Epithelial cell of proximal tubule (primary cell): ENCODE data around the gene GSE1. TPM values are rescaled to one million over a fixed set of nuclear protein-coding genes. Genes with fewer than 3 reads are reported as not detected.

Experiments used
- DNase-seq: peaks from one replicate; pipeline ENCODE4 v3.0.0-alpha.2; 2011; ENCODE audit warnings: low read depth
- H3K4me3 ChIP-seq: 2 replicates; pipeline ENCODE4 v1.5.1; 2011; ENCODE audit warnings: low read depth, mild to moderate bottlenecking, low read length
- total RNA-seq: library from RNA; depleted of rRNA; stranded (reverse); fragments of >200 nt; gene quantifications from 2 replicates; pipeline ENCODE4 v1.2.3, GENCODE V29; 2015
- TF ChIP-seq, protein P1 (sequence below): conservative IDR thresholded peaks from 2 replicates; pipeline ENCODE4 v1.5.1; 2012; ENCODE audit warnings: low read depth, mild to moderate bottlenecking, low read length

The GSE1 gene
- total RNA-seq, 1 donor from 2014 or later: 41.9 TPM

DNA sequence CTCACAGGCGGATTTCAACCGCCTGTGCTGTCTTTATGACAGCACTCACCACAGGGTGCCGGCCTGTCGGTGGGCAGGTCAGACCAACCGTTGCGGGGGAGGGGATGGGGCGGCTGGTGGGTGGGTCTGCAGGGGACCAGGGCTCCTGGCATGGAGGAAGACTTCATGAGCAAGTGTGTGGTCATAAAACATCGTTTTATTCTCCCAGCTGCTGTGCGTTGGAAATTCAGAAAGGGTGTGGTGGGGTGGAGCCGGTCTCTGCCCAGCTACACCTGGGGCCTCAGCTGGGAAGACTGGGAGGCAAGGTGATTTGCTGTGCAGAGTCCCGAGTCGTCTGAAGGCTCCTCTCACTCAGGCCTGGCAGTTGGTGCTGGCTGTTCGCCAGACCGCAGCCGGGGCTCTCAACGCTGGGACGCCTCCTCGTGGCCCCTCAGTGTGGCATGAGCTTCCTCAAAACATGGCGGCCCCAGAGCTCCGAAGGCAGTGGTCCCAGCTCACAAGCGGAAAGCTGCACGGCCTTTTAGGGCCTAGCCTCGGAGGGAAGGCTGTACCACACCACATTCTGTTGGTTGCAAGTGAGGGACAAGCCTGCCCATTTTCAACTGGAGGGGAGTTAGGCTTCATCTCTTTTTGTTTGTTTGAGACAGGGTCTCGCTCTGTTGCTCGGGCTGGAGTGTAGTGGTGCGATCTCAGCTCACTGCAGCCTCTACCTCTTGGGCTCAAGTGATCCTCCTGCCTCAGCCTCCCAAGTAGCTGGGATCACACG, 45.8 kb upstream of the GSE1 start:
- no peak overlapping the region for H3K4me3 ChIP-seq
- TF ChIP-seq, protein P1, sequence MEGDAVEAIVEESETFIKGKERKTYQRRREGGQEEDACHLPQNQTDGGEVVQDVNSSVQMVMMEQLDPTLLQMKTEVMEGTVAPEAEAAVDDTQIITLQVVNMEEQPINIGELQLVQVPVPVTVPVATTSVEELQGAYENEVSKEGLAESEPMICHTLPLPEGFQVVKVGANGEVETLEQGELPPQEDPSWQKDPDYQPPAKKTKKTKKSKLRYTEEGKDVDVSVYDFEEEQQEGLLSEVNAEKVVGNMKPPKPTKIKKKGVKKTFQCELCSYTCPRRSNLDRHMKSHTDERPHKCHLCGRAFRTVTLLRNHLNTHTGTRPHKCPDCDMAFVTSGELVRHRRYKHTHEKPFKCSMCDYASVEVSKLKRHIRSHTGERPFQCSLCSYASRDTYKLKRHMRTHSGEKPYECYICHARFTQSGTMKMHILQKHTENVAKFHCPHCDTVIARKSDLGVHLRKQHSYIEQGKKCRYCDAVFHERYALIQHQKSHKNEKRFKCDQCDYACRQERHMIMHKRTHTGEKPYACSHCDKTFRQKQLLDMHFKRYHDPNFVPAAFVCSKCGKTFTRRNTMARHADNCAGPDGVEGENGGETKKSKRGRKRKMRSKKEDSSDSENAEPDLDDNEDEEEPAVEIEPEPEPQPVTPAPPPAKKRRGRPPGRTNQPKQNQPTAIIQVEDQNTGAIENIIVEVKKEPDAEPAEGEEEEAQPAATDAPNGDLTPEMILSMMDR: peak; percentile 13
- DNase-seq: no peak

DNA sequence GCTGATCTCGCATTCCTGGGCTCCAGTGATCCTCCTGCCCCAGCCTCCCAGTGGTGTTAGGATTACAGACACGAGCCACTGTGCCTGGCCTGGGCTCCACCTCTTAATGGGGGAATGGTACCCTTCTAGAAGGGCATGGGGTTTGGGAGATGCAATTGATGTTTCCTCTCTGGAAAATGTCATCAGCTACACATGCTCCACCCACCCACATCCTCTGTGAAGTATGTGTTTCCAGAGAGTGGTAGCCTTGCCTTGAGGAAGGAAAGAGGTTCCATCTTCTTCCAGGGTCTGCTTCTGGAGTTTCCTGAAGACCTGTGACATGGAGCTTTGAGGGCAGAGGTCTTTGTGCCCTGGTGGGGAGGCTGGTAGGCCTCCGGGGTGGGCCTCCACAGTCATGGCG, 45.2 kb upstream of the GSE1 start:
- DNase-seq: no peak
- H3K4me3 ChIP-seq: no peak overlapping the region
- TF ChIP-seq, protein P1: no peak

DNA sequence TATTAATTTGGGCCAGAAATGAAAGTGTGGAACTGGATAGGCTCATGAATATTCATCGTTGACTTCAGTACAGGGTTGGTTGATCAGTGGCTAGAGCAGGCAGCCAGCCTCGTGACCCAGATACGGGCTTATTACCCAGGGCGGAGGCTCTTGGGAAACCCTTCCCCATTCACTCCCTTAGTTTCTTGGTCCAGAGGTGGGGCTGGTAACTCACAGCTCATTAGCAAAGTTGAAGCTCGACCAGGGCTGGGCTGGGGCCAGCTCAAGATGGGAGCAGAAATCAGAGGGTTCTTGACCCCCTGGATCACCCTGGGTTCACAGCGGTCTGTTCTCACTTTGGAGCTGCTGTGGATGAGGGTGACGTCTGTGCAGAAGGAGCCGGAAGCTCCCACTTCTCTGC, 44.6 kb upstream of the GSE1 start:
- TF ChIP-seq, protein P1: no peak
- peak overlapping the region; percentile 41 for H3K4me3 ChIP-seq
- DNase-seq: peak; percentile 82

DNA sequence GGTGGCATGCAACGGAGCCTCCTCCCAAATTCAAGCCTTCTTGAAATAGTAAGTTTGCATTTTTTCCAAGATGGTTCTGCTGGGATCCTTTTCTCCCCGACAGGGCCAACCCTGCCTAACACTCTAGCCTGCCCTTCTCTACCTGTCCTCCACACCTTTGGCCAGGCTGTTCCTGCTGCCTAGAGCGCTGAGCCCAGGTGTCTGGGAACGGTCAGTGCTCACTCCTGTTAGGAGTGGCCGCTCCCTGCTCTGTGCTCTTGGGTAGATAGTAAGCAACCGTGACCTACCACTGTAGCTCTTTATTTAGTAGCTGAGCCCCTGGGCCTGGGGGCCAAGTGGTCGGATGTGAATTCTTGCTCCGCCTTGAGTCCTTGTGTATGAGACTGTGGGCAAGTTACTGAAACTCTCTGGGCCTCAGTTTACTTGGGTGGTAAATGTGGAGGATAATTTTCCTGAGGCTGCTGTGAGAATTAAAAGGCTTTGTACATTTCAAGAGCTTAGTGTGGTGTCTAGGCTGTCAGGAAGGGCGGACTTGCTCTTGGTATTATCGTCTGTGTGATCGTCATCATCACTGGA, 44.0 kb upstream of the GSE1 start:
- no peak for DNase-seq
- peak overlapping the region; percentile 41 for H3K4me3 ChIP-seq
- TF ChIP-seq, protein P1: no peak

DNA sequence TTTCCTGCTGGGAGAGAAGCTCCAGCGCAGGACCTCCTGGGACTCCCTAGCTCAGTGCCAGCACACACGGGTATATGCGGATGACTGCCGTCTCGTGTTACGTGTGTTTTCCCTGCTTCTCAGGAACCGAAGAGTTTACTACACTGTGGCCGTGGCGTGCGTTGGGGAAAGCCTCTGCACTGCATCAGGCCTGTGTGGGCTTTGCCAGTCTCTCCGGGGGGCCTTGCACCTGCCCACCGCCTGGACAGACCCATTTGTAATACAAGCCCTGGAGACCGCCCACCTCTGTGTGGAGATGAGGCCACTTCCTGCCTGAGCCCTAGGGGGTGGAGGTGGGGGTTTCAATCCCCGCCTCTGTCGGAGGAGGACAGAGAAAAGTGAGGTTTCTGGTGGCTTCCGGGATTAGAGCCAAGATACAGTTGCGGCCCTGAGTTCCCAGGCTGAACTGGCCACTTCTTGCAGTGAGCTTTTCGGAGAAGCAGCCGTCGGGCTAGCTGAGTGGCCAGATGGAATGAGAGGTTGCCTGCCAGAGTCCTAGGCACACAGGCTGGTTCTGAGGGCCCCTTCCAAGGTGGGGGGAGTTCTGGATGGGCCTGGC, 43.4 kb upstream of the GSE1 start:
- DNase-seq: no peak
- H3K4me3 ChIP-seq: peak overlapping the region; percentile 41
- TF ChIP-seq, protein P1: no peak

DNA sequence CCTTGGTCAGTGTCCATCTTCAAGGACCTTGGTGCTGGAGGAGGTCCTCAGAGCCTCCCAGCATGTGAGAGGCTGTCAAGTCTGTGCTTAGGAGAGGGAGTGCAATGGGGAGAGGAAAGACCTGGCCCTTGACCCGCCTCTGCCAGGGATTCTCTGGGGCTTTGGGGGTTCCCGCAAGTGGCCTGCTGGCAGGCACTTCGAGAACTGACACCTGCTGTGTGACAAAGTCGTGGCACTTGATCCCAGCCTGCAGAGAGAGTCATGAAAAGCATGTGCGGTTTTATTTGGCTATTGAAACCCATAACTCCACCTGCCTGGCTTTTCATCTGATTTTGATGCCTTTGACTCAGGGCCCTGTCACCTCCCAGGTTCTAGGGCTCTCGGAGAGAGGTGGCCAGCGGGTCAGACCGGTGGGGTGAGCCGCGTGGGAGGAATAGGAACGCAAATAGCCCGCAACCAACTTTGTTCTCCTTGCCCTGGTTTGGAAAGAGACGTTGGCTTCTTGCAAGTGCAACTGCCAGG, 42.8 kb upstream of the GSE1 start:
- DNase-seq: no peak
- TF ChIP-seq, protein P1: no peak

More for the DNA sequence above, 42.8 kb upstream of the GSE1 start:
- peak overlapping the region; percentile 41 for H3K4me3 ChIP-seq
